K562 (cell line): ENCODE results near the gene TVP23A. TPM values are rescaled to one million over a fixed set of nuclear protein-coding genes. Genes with fewer than 3 reads are reported as not detected.

Experiments used
- ATAC-seq: fragments of 200-7000 bp; cut with Tn5 transposase; 3 replicates; pipeline ENCODE4 v1.9.1; 2020; ENCODE audit warnings: moderate library complexity
- BruUV-seq: library from RNA; stranded (reverse); fragments of 400-500 nt; replicated peaks from 2 replicates; lab custom pipeline; 2021; lab: Mats Ljungman, UMichigan
- CTCF ChIA-PET: fragments of 300-600 bp; formaldehyde crosslinking; extraction: SDS; loops from one replicate; lab custom pipeline; 2021; ENCODE audit warnings: low intra/inter-chr PET ratio; lab: Yijun Ruan, JAX
- POLR2A ChIA-PET: fragments of 300-600, 350-650 bp; sonication (Branson Sonifier 250); formaldehyde crosslinking; extraction: SDS; loops from one replicate; lab custom pipeline; 2021; ENCODE audit warnings: antibody characterized with exemption, inconsistent platforms; lab: Yijun Ruan, JAX
- DNase-seq, 4 experiments: peaks; one replicate each; pipeline versions ENCODE4 v3.0.0 to v3.0.0-alpha.2; 2011 to 2018; ENCODE audit warnings: low spot score in 3 of 4, mixed read lengths in 3 of 4; ENCODE audit errors: extremely low read depth in 1 of 4
- FAIRE-seq: peaks from 2 replicates; lab custom pipeline; 2011; peaks lifted over from hg19 to GRCh38; lab: Jason Lieb, UNC
- H2AFZ ChIP-seq: 2 replicates; pipeline ENCODE4 v1.6.0; 2011; ENCODE audit warnings: low read depth, low read length, control low read depth, inconsistent platforms
- H3K27ac ChIP-seq: fragments of 200-600 bp; 3 replicates; pipeline ENCODE4 v1.8.0; 2011; ENCODE audit warnings: low read depth, mild to moderate bottlenecking, control low read depth, inconsistent platforms, low read length, moderate library complexity, mixed read lengths; ENCODE audit errors: extremely low read depth
- H3K27me3 ChIP-seq, 2 experiments: fragments of 300-600 bp in 1 of 2; 2 replicates in 1 of 2; 3 replicates in 1 of 2; pipeline versions ENCODE4 v1.6.0 to v1.8.0; 2011; ENCODE audit warnings: inconsistent platforms in 2 of 2, low read length in 2 of 2, mild to moderate bottlenecking in 1 of 2, mixed read lengths in 1 of 2, moderate library complexity in 1 of 2; ENCODE audit not compliant: control insufficient read depth in 2 of 2, insufficient read depth in 2 of 2
- H3K36me3 ChIP-seq: fragments of 300-600 bp; 3 replicates; pipeline ENCODE4 v1.8.0; 2011; ENCODE audit warnings: mild to moderate bottlenecking, low read length, inconsistent platforms; ENCODE audit not compliant: control insufficient read depth, insufficient read depth
- H3K4me1 ChIP-seq, 2 experiments: fragments of 200-600 bp in 1 of 2; replicated peaks in 1 of 2; 2 replicates in 1 of 2; 3 replicates in 1 of 2; pipeline versions ENCODE4 v1.5.1 to v1.8.0; 2011; ENCODE audit warnings: inconsistent platforms in 2 of 2, low read length in 2 of 2, mild to moderate bottlenecking in 1 of 2, mixed read lengths in 1 of 2, moderate library complexity in 1 of 2; ENCODE audit not compliant: control insufficient read depth in 2 of 2, insufficient read depth in 2 of 2
- H3K4me2 ChIP-seq: 2 replicates; pipeline ENCODE4 v1.6.1; 2011; ENCODE audit warnings: low read length, control low read depth, inconsistent platforms, mixed read lengths; ENCODE audit not compliant: insufficient read depth
- H3K4me3 ChIP-seq: fragments of 200-600 bp; sonication (generic), shearing (Covaris generic); 2 replicates; pipeline ENCODE4 v1.5.1; 2016; ENCODE audit warnings: control low read depth, inconsistent platforms
- H3K79me2 ChIP-seq: fragments of 200-600 bp; 3 replicates; pipeline ENCODE4 v1.8.0; 2011; ENCODE audit warnings: low read length, inconsistent platforms; ENCODE audit not compliant: control insufficient read depth, insufficient read depth
- H3K9ac ChIP-seq, 2 experiments: 2 replicates each; pipeline versions ENCODE4 v1.6.0 to v1.6.1; 2011; ENCODE audit warnings: low read depth in 2 of 2, low read length in 2 of 2, control low read depth in 1 of 2, inconsistent platforms in 1 of 2, mild to moderate bottlenecking in 1 of 2, mixed read lengths in 1 of 2; ENCODE audit not compliant: insufficient read depth in 1 of 2
- H3K9me1 ChIP-seq: one replicate; pipeline ENCODE4 v1.6.0; 2011; ENCODE audit warnings: inconsistent platforms, mild to moderate bottlenecking, low read length, moderate library complexity; ENCODE audit not compliant: control insufficient read depth, insufficient read depth
- H3K9me3 ChIP-seq: replicated peaks from 2 replicates; pipeline ENCODE4 v1.5.1; 2011; ENCODE audit warnings: low read depth, low read length, inconsistent platforms; ENCODE audit not compliant: control insufficient read depth, insufficient read depth
- H4K20me1 ChIP-seq: replicated peaks from 2 replicates; pipeline ENCODE4 v1.6.1; 2011; ENCODE audit warnings: low read length, inconsistent platforms, mixed read lengths; ENCODE audit not compliant: control insufficient read depth, insufficient read depth
- ATF1 ChIP-seq, 2 experiments: fragments of 450-650 bp in 1 of 2; IDR thresholded peaks; 2 replicates each; pipeline ENCODE4 v1.6.1; 2016; ENCODE audit warnings: missing compliant biosample characterization in 1 of 2, missing genetic modification characterization in 1 of 2
- CBX3 ChIP-seq, 2 experiments: IDR thresholded peaks; 1 replicate in 1 of 2; 2 replicates in 1 of 2; pipeline ENCODE4 v1.6.1; 2012; ENCODE audit warnings: inconsistent platforms in 2 of 2, low read length in 2 of 2, borderline replicate concordance in 1 of 2, control low read depth in 1 of 2
- E2F5 ChIP-seq: sonication (generic); formaldehyde crosslinking; IDR thresholded peaks from 2 replicates; pipeline ENCODE4 v1.8.0; 2022; ENCODE audit warnings: mild to moderate bottlenecking, missing genetic modification reagents
- ESRRB ChIP-seq: fragments of 250-450 bp; sonication (Bioruptor Pico); IDR thresholded peaks from 2 replicates; pipeline ENCODE4 v1.5.0; 2020; ENCODE audit warnings: mild to moderate bottlenecking, moderate library complexity, borderline replicate concordance
- FOXK1 ChIP-seq: sonication (generic); formaldehyde crosslinking; IDR thresholded peaks from 2 replicates; pipeline ENCODE4 v1.8.0; 2022; ENCODE audit warnings: missing genetic modification reagents, mild to moderate bottlenecking, borderline replicate concordance
- JUNB ChIP-seq: fragments of 450-650 bp; formaldehyde crosslinking; conservative IDR thresholded peaks from 2 replicates; pipeline ENCODE4 v1.4.0; 2020; ENCODE audit warnings: mild to moderate bottlenecking
- NCOA4 ChIP-seq: fragments of 450-650 bp; IDR thresholded peaks from 2 replicates; pipeline ENCODE4 v1.6.1; 2018; ENCODE audit warnings: mild to moderate bottlenecking; ENCODE audit not compliant: partially characterized antibody
- TRIM28 ChIP-seq: fragments of 450-650 bp; IDR thresholded peaks from 2 replicates; pipeline ENCODE4 v1.6.1; 2017
- YBX1 ChIP-seq: fragments of 450-650 bp; IDR thresholded peaks from 2 replicates; pipeline ENCODE4 v1.7.1; 2016; ENCODE audit warnings: mild to moderate bottlenecking
- ZBTB49 ChIP-seq: sonication (generic); formaldehyde crosslinking; IDR thresholded peaks from 2 replicates; pipeline ENCODE4 v1.8.0; 2022; ENCODE audit warnings: missing genetic modification reagents, mild to moderate bottlenecking, borderline replicate concordance
- WGBS: fragments of 100-300 bp; shearing (Covaris generic); methylation state at CpG from one replicate; pipeline ENCODE4 v1.1.6; 2016; ENCODE audit warnings: low coverage, mixed read lengths; ENCODE audit not compliant: insufficient coverage; ENCODE audit errors: missing lambda C conversion rate; 5-methylcytosine and 5-hydroxymethylcytosine counted together
- in situ Hi-C: fragments of 300-500 bp; cut with MboI; formaldehyde crosslinking; loops from 4 replicates; pipeline ENCODE4 v1.15.0; 2018; ENCODE audit warnings: inconsistent platforms, mixed read lengths
- intact Hi-C: fragments of 100-400 bp; cut with micrococcal nuclease; formaldehyde crosslinking; loops from 2 replicates; pipeline ENCODE4 v1.14.2; 2022
- polyA plus RNA-seq, 8 experiments: library from polyadenylated mRNA; depleted of rRNA in 4 of 8; stranded (reverse) in 5 of 8; unstranded in 3 of 8; fragments of >200 nt; fragmentation: Nextera tagmentation in 2 of 8; fragmentation: Illumina TruSeq in 1 of 8; extraction: Ambion mirVana in 2 of 8; extraction: Trizol in 1 of 8; gene quantifications; 2 replicates each; pipeline versions ENCODE4 v1.2.1 to v1.2.3, GENCODE V29; 2011 to 2014; ENCODE audit warnings: inconsistent platforms in 1 of 8, missing spikeins in 1 of 8
- total RNA-seq, 7 experiments: library from RNA; depleted of rRNA in 6 of 7; stranded (reverse); fragments of >200 nt in 6 of 7; fragmentation: Illumina TruSeq in 2 of 7; extraction: Trizol in 2 of 7; gene quantifications; 2 replicates each; pipeline versions ENCODE4 v1.2.1 to v1.2.3, GENCODE V29; 2011 to 2021; ENCODE audit warnings: low replicate concordance in 1 of 7
- TF ChIP-seq, protein P1 (sequence below): fragments of 450-650 bp; formaldehyde crosslinking; IDR thresholded peaks from 2 replicates; pipeline ENCODE4 v1.4.0; 2022; ENCODE audit warnings: mild to moderate bottlenecking, moderate library complexity
- TF ChIP-seq, protein P2 (sequence below): sonication (generic); formaldehyde crosslinking; IDR thresholded peaks from 2 replicates; pipeline ENCODE4 v1.8.0; 2022; ENCODE audit warnings: missing genetic modification reagents, mild to moderate bottlenecking, borderline replicate concordance
- TF ChIP-seq, protein P3 (sequence below): sonication (generic); formaldehyde crosslinking; IDR thresholded peaks from 2 replicates; pipeline ENCODE4 v1.8.0; 2022; ENCODE audit warnings: mild to moderate bottlenecking, missing genetic modification reagents

Gene TVP23A
- total and polyA plus RNA-seq, 9 of the 15 experiments (the other 6 are each of a cell fraction or from before 2014, with no cell fraction given), result 0.04 to 0.77 (median 0.10) TPM; not detected in 3

DNA sequence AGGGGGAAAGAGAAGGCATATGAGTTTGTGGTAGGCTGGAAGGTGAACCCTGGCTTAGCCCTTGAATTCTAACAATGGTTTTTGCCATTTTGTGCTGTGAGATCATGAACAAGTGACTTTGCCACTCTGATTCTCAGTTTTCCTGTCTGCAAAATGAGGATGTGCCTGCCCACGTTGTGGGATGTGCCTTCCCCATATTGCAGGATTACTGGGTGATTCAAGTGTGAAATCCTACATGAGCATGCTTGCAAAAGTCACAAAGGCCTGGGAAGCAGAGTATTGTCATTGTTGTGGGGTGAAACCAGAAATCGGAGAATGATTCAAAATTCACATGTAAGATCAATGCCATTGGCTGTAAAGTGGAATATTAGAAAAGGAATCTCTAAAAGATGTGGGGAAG, 28.6 kb upstream of the TVP23A start:
- Histone ChIP-seq H2AFZ (no peak overlapping the region), H3K9me3 (no peaks in the 10 kb centered on the region), H3K4me2 (no peak overlapping the region), H3K36me3 (no peaks in the 10 kb centered on the region), H3K79me2 (no peaks in the 10 kb centered on the region), H3K4me1 (no peaks in the 10 kb centered on the region), H3K27ac (no peak overlapping the region), H3K27me3 (peaks cover 34 to 46% of the 10 kb centered on the region in 2 experiments), H4K20me1 (no peaks in the 10 kb centered on the region), H3K9me1 (no peaks in the 10 kb centered on the region), H3K9ac (no peak overlapping the region), H3K4me3 (no peak overlapping the region)
- ChIA-PET POLR2A (interaction anchor here (0.8 kb wide), 1 partner anchor 311 kb away, joined by 3 read pairs; no protein-coding TSS in a partner anchor), CTCF (no interaction called here)
- in situ Hi-C loops, result no loop called here
- BruUV-seq, result no TSS peak
- FAIRE-seq (no peak), ATAC-seq (no peak), DNase-seq (no peak)
- WGBS, result 0% methylated on average over 2 of the region's 2 CpGs
- intact Hi-C loops, result no loop called here
- TF ChIP-seq, protein P1, sequence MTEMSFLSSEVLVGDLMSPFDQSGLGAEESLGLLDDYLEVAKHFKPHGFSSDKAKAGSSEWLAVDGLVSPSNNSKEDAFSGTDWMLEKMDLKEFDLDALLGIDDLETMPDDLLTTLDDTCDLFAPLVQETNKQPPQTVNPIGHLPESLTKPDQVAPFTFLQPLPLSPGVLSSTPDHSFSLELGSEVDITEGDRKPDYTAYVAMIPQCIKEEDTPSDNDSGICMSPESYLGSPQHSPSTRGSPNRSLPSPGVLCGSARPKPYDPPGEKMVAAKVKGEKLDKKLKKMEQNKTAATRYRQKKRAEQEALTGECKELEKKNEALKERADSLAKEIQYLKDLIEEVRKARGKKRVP (CRISPR knock-in tag), result no peak
- TF ChIP-seq, protein P2, sequence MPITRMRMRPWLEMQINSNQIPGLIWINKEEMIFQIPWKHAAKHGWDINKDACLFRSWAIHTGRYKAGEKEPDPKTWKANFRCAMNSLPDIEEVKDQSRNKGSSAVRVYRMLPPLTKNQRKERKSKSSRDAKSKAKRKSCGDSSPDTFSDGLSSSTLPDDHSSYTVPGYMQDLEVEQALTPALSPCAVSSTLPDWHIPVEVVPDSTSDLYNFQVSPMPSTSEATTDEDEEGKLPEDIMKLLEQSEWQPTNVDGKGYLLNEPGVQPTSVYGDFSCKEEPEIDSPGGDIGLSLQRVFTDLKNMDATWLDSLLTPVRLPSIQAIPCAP (CRISPR knock-in tag), result no peak
- TF ChIP-seq FOXK1 (CRISPR knock-in tag) (no peak), ZBTB49 (CRISPR knock-in tag) (no peak), ATF1 (CRISPR knock-in tag; IDR thresholded peaks at IDR 0.05) (no peak), ATF1 (tag; IDR thresholded peaks at IDR 0.05) (no peak), YBX1 (no peak), ESRRB (CRISPR knock-in tag) (no peak), E2F5 (CRISPR knock-in tag) (no peak), CBX3 (IDR thresholded peaks at IDR 0.05; ENCODE audit: borderline replicate concordance in 1 of 2, low read length in 2 of 2) (no peak), TRIM28 (no peak), JUNB (CRISPR knock-in tag) (no peak), NCOA4 (no peak)
- TF ChIP-seq, protein P3, sequence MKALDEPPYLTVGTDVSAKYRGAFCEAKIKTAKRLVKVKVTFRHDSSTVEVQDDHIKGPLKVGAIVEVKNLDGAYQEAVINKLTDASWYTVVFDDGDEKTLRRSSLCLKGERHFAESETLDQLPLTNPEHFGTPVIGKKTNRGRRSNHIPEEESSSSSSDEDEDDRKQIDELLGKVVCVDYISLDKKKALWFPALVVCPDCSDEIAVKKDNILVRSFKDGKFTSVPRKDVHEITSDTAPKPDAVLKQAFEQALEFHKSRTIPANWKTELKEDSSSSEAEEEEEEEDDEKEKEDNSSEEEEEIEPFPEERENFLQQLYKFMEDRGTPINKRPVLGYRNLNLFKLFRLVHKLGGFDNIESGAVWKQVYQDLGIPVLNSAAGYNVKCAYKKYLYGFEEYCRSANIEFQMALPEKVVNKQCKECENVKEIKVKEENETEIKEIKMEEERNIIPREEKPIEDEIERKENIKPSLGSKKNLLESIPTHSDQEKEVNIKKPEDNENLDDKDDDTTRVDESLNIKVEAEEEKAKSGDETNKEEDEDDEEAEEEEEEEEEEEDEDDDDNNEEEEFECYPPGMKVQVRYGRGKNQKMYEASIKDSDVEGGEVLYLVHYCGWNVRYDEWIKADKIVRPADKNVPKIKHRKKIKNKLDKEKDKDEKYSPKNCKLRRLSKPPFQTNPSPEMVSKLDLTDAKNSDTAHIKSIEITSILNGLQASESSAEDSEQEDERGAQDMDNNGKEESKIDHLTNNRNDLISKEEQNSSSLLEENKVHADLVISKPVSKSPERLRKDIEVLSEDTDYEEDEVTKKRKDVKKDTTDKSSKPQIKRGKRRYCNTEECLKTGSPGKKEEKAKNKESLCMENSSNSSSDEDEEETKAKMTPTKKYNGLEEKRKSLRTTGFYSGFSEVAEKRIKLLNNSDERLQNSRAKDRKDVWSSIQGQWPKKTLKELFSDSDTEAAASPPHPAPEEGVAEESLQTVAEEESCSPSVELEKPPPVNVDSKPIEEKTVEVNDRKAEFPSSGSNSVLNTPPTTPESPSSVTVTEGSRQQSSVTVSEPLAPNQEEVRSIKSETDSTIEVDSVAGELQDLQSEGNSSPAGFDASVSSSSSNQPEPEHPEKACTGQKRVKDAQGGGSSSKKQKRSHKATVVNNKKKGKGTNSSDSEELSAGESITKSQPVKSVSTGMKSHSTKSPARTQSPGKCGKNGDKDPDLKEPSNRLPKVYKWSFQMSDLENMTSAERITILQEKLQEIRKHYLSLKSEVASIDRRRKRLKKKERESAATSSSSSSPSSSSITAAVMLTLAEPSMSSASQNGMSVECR, result no peak
